A204.1 (cell line): ENCODE data around the gene TTLL8.
"Not testable (repeated sequence)": the region's sequence is repeated elsewhere in the genome, so short reads cannot be mapped to it uniquely, and the experiment has no call there.

Experiments
- FAIRE-seq: peaks from 2 replicates; lab custom pipeline; 2012; peaks lifted over from hg19 to GRCh38; lab: Jason Lieb, UNC

TTLL8 gene

DNA sequence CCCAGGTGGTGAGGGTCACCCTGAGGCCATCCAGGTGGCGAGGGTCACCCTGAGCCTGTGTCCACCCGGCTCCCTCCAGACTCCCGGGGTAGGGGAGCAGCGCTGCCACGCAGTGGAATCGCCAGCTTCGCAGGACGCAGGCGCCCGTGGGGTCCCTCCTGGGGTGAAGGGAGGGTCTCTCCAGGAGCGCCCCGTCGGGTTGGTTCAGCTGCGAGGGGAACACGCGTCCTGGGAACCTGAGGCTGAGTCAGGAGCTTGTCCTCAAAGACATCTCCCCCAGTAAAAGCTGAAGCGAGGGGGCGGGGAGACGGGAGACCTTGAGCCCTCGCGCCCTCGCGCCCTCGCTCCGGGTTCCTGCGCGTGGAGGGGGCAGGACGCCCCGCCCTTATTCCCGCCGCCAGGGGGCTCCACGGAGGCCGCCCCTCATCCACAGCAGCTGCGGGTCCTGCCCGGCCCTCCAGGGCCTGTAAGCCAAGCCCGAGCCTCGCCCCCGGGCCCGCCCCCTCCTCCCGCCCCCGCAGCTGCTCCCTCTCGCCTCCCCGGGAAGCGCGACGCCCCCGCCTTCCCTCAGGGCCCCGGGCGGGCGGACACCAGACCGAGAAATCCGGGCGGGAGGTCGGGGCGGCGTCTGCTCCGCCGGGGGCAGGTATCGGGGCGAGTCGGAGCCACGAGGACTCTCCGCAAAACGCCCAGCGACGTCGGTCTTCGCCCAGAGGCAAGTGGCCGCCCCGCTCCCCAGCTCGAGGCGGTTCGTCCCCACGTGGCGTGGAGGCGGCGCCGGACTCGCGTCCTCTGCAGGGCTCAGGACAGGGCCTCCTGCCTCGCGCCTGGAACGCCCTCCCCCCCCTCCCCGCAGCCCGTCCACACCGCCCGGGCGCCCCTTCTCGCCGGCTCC is 74.7 kb downstream of the TTLL8 start:
- FAIRE-seq: no peak

DNA sequence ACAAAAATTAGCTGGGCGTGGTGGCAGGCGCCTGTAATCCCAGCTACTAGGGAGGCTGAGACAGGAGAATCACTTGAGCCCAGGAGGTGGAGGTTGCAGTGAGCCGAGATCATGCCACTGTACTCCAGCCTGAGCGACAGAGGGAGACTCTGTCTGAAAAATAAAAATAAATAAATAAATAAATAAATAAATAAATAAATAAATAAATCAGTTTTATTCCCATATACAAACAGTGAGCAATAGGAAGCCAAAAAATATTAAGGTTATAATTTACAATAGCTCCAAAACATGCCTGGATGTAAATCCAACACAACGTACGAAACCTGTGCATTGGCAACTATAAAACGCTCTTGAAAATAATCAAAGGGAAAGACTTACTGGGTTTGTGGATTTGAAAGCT is 76.3 kb downstream of the TTLL8 start:
- FAIRE-seq: not testable (repeated sequence)

DNA sequence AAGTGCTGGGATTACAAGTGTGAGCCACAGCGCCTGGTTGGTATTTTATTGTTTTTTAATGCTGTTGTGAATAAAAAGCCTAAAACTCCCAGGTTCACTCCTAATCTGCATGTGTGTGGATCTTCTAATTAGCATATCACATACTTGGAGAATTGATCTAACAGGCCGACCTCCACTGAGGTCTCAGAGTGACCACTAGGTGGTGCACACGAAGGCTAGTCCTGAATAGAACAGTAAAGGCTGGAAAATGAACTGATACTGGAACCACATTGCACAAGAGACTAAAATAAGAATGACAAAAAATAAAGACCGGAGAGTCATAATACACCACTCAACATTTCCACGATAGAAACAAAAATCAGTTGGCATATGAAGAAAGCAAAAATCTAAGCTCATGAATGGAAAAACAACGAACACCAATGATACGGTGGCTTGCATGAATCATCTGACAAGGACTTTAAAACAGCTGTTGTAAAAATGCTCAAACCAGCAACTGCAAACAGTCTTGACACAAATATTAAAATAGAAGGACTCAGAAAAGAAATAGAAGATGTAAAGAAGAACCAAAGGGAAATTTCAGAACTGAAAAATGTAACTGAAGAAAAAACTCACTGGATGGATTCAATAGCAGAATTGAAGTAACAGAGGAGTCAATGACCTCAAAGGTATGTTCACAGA is 78.4 kb downstream of the TTLL8 start:
- FAIRE-seq: peak; percentile 14

GRCh38 chr22:49977578-49977977 is 80.5 kb downstream of the TTLL8 start:
- FAIRE-seq: no peak

- no peak for FAIRE-seq
Measured at GRCh38 chr22:49976439-49977175, 81.5 kb downstream of the TTLL8 start.

- no peak for FAIRE-seq
Measured at GRCh38 chr22:49975543-49976389, 82.3 kb downstream of the TTLL8 start.

- no peak for FAIRE-seq
Measured at GRCh38 chr22:49973018-49973961, 84.8 kb downstream of the TTLL8 start.

DNA sequence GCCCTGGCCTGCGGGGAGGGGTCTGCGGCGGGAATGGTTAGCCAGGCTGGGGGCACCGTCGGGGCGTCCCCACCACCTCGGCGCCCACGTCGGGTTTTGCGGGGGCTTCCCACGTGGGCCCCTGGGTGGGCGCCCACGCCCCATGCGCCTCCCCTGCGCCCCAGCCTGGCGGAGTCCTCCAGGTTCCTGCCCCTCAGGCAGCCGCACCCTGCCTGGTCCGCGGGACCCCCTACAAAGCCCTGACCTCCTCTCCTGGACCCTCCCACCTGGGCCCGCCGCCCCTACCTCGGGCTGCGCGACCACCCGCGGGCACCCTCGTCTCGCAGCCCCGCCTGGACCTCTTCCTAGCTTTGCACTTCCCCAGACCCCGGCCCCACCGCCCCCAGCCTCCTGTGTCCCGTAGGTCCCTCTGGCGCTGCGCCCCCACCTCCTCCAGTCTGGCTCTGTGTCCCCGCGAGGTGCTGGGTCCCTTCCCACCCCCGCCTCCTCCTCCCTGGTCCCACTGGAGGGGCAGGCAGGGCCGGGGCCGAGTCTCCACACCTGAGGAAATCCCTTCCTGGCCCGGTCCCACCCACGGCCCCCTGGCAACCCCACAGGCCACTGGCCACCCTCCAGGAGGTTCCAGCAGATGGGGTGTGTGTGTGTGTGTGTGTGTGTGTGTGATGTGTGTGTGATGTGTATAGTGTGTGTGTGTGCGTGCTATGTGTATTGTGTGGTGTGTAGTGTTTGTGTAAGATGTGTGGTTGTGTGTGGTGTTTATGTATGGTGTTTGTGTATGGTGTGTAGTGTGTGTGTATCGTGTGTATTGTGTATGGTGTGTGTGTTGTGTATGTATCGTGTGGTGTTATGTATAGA is 85.7 kb downstream of the TTLL8 start:
- FAIRE-seq: no peak

GRCh38 chr22:49971232-49972162 is 86.6 kb downstream of the TTLL8 start:
- FAIRE-seq: no peak

DNA sequence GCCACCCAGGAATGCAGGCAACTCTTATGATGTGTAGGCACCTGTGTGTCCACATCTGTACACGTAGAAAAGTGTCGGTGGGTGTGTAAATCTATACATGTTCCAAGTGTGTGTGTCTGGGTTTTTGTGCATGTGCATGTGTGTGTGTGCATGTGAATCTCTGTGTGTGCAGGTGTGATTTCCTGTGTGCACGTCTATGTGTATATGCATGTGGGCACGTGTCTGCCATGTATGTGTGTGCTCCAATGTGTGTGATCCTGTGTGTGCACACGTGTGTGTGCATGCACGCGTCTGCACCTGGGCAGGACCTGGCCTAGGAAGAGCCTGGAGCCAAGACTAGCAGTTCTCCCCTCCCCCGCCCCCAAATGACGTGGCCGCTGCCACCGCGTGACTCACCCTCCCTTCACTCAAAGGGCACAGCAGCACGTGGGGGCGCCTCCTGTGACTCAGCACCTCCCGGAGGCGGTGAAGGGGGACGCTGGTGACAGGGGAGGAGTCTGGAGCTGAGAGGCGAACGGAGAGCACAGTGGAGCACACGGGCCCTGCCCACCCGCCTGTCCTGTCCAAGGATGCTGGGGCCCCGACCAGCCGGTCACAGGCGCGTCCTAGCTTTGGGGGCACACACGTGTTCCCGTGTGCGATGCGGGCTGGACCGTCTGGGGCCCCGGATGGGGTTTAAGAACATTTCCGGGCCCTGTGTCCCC is 87.4 kb downstream of the TTLL8 start:
- no peak for FAIRE-seq

- no peak for FAIRE-seq
Measured at GRCh38 chr22:49969751-49970527, 88.2 kb downstream of the TTLL8 start.

GRCh38 chr22:49968831-49969661 is 89.1 kb downstream of the TTLL8 start:
- FAIRE-seq: no peak
